Fibroblast of peridontal ligament (primary cell): ENCODE measurements around the gene APOB.

Source experiments
- DNase-seq: peaks from one replicate; pipeline ENCODE4 v3.0.0-alpha.2; 2010; ENCODE audit errors: extremely low read depth

Gene APOB

DNA sequence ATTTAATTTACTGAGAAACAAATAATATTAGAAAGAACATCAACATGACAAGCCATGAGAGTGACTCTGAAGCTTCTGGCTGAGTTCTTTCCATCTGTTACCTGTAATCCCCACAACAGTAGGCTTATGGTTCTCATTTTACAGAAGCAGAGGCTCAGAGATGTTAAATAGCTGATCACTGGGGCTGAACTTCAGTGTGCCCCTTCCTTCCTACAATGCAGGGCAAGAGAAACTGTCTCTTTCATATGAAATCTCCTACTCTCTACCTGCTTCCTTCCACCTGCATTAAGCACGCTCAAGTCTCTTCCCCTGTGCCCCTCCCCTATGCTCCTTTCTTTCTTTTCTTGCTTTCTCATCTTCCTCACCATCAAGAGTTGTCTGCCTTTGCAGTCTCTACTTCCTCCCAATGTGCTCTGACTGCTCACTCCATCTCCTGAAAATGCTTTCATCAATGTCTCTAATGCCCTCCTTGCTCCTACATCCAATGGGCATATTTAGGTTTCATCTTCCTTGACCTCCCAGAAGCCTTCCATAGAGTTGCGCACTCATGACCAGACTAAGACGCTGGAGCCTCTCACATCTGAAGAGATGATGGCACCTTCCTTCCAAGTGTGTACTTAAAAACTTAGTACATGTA, 23.7 kb downstream of the APOB start:
- DNase-seq, result no peak

DNA sequence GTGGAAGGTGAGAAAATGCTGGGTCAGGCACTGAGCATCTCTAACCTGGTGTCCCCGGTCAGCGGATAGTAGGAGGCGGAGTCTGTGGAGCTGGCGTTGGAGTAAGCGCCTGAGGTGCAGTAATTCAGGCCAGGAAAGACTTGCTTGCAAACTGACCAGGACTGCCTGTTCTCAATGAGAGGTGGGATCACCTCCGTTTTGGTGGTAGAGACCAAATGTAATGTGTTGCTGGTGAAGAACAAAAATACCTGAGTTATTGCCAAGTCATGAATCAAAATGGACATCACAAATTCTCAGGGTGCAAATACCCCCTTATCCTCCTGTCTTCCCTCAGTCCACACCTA, 24.2 kb downstream of the APOB start:
- no peak for DNase-seq

DNA sequence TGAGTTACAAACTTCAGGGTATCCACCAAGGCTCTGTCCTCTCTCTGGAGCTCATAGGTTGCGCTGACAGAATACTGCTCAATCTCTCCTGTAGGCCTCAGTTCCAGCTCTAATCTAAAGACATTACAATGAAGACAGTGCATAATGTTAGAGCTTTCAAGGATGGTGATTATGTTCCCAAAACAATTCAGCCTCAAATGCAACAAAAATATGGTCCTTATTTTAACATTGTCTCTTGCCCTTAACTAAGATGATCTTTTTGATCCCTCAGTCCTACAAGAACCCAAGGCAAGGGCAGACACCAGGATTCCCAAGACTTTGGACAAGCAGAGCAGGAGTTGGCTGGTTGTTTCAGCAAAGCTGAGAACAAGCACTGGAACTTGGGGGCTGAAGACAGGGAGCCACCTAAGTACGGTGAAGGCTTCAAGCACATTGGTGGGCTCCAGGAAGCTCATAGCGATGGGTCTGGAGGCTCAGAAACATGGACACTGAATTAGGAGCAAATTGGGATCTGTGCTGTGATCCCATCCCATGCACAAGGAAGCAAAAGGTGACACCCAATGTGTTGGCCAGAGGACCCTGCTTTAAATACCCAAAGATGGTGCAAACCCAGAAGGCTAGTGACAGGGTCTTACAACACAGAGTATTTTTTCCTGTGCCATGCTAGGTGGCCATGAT, 24.7 kb downstream of the APOB start:
- DNase-seq, result no peak

DNA sequence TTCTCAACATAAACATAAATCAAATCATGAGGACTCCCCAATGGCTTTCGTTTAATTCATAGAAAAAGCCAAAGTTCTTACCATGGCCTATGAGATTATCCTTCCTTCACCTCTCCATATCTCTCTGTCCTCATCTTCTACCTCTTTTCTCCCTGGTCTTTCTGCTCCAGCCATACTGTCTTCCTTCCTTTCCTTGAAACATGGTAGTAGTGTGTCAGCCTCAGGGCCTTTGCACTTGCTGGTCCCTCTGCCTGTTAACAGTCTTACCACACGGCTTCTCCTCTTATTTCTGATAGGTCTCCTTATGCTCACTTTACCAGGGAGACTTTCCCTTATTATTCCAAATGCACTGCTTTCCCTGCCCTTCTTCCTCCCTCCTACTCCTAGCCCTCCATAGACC, 25.6 kb downstream of the APOB start:
- DNase-seq, result no peak

DNA sequence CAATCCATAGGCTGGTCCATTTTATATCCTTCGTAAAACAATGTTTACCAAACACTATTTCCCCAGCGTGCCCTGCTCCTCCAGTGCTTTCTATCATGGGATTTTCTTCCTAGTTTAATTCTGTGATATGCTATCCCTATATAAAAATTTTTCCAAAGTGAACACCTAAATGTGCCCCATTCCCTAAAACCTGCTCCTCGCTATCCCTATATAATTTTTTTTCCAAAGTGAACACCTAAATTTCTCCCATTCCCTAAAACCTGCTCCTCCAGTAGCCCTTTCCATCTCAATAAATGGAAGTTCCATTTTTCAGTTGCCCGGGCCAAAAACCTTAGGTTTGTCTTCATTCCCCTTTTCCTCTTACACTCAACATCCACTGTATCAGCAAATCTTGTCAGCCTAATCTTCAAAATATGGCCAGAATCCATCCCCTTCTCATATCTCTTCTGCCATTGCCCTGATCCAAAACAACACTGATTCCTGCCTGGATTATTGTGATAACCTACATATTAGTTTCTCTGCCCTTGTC, 26.1 kb downstream of the APOB start:
- DNase-seq, result no peak

DNA sequence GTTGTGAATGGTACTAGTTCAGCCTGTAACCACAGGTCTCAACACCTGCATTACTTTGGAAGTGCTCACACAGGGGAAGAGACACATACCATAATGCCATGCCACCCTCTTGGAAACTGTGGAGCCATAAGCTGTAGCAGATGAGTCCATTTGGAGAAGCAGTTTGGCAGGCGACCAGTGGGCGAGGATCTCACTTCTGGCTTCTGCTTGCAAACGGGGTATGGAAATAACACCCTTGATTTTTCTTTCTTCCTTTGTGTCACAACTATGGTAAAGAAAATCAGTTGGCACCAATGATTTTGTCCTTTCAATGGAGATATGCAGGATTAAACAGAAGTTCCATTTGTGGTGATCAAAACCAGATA, 28.6 kb downstream of the APOB start:
- DNase-seq, result no peak

DNA sequence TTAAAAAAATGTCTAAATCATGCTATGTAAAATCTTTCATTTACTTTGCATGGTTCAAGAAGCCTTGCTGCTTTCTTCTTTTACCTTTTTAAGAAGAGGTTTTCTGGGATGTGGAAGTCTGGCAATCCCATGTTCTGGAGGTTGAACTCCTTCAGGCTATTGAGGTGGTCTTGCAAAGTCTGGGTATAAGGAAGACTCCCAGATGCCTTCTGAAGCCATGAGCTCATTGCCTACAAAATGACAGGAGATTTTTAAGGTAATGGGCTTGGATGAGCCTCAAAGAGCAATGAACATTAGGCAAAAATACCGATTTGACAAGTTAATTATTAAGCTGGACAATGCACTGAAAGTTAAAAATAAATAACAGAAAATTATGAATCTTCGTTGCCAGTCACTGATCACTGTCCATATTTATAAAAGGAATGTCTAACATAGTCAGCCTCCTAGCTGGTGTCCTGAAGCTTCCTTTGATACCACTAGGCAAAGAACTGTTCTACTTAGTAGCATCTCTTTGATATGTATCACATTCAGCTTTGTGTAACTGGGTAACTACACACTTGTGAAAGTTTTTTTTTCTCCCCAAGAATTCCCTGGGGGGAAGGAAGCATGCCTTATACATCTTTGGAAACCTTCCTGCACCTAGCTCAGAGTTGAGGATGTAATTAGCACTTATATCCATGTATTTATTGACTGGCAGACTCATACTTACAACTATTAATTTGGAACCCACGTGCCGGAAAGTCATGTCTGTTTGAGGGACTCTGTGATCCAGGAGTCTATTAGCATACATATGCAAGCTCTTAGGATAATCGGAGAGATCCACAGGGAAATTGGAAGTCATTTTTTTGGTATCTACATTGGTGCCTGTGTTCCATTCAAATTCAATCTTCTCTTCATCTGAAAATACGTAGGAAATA, 29.3 kb downstream of the APOB start:
- DNase-seq, result no peak

DNA sequence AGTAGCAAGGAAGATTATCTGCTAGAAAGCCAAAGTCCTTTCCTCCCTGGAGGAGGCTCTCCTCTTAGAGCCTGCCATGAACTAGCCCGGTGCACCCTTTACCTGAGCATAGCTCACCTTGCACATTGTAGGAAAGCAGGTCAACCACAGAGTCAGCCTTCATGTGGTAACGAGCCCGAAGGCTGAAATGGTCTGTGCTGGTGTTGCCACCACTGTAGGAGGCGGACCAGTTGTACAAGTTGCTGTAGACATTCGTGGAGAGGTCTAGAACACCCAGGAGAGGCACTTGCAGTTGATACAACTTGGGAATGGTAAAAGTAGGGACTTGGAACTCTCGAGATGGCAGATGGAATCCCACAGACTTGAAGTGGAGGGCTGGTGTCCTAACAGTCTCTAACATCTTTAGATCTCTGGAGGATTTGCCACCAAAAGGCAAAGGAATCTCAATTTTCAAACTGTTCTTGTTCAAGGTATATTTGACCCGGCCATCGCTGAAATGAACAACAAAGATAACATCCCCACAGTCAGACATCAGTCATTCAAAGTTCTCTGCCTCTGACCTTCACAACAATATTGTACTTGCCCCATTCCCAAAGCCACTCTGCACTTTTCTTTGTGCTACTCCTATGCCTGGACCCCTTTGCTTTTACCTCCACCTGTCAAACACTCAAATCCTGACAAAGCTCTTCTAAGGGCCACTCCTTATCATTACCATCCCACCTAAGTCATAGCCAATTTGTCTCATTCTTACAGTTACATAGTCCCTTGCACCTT, 30.6 kb downstream of the APOB start:
- DNase-seq, result no peak

DNA sequence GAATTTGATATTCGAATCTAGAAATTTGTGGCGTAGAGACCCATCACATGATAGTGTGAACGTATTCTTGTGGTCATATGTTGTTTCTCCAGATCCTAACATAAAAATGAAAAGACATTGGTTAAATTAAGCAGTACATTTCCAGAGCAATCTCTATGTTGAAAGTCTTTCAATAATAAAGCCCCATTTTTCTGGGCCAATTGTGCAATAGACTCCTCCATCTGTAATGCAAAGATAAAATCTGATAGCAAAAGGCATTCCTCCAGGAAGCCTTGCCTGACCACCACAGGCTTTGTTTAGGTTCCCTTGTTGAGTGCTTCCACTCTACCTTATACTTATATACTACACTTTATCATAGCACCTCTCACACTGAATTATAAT, 31.3 kb downstream of the APOB start:
- no peak for DNase-seq

DNA sequence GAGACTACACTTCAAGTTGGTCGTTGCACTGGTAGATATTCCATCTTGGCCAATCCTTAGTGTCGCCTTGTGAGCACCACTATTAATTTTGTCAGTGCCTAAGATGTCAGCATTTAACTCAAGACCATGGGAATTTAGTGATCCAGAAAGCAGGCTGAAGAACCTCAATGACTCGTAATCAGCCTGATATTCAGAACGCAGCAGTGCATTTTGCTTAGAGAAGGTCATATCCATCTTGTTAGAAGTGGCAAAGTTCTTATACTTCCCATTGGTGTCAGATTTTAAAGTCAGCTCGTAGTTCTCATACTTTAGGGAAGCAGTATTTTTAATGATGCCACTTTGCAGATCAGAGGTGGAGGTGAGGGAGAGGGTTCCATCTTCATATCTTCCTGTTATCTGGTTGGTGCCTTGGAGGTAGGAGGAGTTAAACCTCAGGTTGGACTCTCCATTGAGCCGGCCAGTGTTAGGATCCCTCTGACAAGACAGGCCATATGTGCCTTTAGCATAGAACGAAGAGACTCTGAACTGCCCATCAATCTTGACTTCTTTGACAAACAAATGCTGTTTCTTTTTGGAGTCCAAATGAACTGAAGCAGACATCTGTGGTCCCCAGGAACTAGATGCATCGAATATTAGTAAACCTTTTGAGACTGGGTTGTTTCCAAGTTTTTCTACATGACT, 31.9 kb downstream of the APOB start:
- DNase-seq, result no peak

DNA sequence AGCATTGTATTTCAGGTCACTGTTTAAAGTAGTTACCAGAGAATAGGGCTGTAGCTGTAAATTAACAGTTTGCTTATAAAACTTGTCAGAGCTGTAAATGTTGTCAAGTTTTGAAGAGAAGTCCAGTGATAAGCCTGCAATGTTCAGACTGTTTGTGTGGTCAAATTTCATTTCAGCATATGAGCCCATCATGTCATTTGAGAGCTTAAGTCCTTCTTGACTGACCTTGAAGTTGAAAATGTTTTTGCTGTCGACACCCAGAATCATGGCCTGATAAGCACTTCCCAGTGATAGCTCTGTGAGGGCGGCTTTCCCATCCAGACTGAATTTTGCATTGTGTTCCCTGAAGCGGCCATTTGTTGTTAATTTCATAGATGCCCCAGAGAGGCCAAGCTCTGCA, 32.4 kb downstream of the APOB start:
- no peak for DNase-seq

DNA sequence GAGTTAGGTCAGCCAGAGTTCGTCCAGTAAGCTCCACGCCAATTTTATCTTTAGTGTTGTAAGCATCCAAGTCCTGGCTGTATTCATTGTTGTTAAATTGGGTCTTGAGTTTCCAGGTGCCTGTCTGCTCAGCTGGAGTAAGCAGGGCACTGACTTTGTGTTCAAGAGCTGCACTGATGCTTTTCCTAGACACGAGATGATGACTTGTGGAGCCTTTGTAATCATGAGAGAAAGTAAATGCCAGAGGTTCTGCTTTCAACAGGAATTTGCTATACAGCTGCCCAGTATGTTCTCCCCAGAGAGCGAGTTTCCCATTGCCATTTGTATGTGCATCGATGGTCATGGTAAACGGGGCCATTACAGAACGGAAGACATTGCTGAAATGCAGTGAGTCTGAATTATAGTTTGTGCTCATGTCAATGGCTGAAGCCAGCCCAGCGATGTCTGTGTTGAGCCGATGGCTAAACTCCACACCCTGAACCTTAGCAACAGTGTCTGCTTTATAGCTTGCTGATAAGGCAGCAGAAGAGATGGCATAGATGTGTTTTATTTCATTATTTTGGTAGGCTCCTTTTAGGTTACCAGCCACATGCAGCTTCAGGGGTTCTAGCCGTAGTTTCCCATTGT, 32.9 kb downstream of the APOB start:
- DNase-seq, result no peak

DNA sequence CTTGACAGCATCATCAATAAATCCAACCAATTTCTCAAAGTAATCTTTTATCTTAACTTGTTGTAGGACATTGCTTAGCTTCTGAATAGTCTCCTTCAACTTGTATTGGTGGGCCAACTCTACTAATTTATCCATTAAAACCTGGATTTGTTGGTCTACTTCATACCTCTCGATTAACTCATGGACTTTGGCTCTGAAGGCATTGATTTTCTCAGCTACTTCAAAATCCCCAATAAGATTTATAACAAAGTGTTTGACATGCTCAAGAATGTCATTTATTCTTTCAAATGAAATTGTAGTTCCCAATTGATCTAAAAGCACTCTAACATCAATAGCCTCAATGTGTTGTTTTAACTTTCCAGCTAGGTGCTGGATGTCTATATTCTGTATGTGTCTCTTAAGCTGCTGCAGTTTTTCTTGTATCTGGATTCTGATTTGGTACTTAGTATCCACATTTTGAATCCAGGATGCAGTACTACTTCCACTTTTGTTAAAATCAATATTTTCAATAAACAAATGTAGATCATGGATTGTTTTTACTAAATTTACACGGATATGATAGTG, 34.1 kb downstream of the APOB start:
- no peak for DNase-seq

DNA sequence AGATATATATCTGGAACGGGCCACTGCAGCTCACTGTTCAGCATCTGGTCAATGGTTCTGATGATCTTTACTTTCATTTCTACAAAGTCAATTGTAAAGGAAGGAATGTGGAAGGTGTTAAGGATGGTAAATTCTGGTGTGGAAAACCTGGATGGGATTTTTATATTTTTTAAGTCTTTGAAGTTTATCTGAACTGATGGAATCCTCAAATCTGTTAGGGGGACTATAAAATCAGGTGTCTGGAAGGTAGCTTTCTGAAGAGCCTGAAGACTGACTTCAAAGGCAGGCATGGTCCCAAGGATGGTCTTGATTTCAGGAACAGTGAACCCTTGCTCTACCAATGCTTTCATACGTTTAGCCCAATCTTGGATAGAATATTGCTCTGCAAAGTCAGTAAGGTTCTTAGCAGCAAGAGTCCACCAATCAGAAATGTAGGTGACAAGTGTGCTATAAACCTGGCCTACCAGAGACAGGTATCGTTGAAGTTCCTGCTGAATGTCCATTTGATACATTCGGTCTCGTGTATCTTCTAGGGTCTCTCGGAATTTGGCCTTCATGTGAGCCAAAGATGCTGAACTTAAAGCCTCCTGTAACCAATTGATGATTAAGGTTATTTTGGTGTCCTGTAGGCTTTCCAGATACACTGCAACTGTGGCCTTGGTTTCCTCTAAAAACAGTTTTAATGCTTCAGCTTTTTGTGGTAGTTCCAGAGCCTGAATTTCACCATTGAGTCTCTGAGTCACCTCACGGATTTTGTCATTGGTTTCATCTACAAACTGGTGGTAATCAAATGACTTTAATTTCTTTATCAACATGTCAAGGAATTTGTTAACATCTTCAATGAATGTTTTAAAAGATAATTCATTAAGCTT, 34.8 kb downstream of the APOB start:
- no peak for DNase-seq

DNA sequence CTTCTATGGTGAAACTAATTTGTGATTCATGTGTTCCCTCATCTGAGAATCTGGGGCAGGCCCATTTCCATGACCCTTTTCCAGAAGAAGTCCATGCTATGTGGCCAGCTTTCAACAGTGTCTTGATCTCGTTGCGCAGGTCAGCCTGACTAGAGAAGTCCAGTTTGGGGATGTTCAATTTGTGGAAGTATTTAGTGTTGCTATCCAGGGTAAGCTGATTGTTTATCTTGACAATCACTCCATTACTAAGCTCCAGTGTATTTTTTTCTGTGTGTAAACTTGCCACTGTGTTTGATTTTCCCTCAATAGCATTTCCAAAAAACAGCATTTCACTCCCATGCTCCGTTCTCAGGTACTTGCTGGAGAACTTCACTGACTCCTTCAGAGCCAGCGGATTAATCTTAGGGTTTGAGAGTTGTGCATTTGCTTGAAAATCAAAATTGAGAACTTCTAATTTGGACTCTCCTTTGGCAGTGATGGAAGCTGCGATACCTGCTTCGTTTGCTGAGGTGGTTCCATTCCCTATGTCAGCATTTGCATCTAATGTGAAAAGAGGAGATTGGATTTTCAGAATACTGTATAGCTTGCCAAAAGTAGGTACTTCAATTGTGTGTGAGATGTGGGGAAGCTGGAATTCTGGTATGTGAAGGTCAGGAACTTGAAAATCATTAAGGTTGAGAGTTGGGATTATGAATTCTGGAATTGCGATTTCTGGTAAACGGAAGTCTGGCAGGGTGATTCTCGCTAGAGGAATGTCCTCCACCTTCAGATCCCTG, 35.7 kb downstream of the APOB start:
- DNase-seq, result no peak

DNA sequence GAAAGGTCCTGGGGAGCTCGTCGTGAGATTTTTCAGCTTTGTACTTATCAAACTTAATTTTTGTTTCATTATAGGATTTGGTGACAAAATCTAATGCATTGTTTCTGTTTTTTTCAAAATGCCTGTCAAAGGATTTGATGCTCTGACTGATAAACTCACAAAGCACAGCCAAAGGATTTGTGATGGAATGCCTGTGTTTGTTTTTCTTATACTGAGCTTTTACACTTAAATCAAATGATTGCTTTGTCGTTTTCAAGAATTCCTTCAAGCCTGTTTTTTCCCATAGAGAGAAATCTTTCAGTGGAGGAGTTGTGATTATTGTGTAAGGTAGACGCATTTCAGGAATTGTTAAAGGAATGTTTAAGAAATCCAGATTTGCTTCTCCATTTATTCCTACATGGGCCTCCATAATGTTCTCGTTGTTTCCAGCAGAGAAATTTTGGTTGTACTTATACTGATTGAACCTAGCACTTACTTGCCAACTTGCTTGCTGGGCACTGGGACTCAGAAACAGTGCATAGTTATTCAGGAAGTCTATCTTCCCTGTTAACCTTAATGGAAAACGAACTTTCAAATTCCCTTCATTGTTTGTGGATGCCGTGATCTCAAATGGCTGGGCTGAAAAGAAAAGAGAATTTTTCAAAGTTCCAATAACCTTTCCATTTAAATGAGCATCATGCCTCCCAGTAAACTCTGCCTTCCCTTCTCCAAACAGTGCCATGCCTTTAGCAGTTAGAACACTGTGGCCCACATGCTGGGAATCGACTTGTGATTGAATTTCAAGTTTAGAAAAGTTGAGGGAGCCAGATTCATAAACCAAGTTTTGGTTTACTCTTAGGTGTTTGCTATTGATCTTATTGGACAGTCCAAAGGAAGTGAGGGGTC, 36.5 kb downstream of the APOB start:
- DNase-seq, result no peak

DNA sequence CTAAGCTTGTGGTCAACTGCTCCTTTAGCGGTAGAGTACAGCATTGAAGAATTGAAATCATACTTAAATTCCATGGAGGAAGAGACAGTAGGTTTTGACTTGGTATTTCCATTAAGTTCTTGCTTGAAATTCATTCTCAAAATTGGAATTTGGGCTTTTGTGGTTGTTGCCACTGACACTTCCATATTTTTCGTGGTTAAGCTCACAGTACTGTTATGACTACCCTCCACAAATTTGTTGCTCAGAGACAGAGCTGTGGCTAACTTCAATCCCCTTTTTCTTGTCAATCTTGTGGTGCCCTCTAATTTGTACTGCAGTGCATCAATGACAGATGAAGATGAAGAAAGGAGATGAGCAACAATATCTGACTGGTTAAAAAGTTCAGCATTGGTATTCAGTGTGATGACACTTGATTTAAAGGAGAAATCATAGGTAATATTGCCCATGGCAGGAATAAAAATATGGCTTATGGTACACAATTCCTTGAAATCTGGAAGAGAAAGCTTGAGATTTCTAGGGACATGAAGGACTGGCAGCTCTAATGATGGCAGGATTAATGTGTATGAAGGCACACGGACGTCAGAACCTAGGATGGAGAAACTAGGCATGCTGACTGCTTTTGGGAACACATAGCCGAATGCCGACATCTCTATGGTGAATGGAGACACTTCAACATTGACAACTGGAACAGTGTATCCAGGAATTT, 37.3 kb downstream of the APOB start:
- no peak for DNase-seq
